GM10266 (cell line): ENCODE data around the gene CIAO1.

Experiments used
- DNase-seq: peaks from one replicate; pipeline ENCODE4 v3.0.0; 2012; ENCODE audit errors: extremely low spot score
- TF ChIP-seq, protein P1 (sequence below): IDR thresholded peaks from 2 replicates; pipeline ENCODE4 v1.5.1; 2012; ENCODE audit warnings: mild to moderate bottlenecking, low read depth; ENCODE audit not compliant: control insufficient read depth, insufficient read depth; ENCODE audit errors: missing control alignments

Gene CIAO1

DNA sequence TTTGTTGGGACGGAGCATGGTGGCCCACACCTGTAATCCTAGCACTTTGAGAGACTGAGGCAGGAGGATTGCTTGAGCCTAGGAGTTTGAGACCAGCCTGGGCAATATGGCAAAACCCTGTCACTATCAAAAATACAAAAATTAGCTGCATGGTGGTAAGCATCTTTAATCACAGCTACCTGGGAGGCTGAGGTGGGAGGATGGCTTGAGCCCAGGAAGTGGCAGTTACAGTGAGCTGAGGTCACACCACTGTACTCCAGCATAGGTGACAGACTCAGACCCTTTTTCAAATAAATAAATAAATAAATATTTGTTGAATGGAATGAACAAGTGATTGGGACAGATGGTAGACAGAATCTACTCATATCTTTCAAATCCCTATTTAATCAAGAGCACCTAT, 53.4 kb downstream of the CIAO1 start:
- TF ChIP-seq, protein P1, sequence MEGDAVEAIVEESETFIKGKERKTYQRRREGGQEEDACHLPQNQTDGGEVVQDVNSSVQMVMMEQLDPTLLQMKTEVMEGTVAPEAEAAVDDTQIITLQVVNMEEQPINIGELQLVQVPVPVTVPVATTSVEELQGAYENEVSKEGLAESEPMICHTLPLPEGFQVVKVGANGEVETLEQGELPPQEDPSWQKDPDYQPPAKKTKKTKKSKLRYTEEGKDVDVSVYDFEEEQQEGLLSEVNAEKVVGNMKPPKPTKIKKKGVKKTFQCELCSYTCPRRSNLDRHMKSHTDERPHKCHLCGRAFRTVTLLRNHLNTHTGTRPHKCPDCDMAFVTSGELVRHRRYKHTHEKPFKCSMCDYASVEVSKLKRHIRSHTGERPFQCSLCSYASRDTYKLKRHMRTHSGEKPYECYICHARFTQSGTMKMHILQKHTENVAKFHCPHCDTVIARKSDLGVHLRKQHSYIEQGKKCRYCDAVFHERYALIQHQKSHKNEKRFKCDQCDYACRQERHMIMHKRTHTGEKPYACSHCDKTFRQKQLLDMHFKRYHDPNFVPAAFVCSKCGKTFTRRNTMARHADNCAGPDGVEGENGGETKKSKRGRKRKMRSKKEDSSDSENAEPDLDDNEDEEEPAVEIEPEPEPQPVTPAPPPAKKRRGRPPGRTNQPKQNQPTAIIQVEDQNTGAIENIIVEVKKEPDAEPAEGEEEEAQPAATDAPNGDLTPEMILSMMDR: no peak
- no peak for DNase-seq

DNA sequence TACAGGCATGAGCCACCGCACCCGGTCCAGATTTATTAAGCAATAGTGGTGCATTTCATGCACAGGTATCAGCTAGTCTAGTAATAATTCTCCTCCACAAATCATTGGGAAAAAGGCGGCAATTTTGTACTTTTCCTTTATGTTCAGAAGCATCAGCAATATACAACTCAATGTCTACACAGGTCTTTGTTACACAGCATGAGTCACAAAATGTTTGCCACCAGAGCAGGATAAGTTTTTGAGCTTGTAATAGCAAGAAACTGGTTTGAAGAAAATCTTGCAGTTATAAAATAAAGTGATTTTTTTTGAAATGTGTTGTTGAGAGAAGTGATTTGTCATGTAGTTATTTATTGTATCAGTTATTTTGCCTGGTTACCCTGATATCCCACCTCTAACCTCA, 54.3 kb downstream of the CIAO1 start:
- no peak for DNase-seq
- TF ChIP-seq, protein P1: no peak

DNA sequence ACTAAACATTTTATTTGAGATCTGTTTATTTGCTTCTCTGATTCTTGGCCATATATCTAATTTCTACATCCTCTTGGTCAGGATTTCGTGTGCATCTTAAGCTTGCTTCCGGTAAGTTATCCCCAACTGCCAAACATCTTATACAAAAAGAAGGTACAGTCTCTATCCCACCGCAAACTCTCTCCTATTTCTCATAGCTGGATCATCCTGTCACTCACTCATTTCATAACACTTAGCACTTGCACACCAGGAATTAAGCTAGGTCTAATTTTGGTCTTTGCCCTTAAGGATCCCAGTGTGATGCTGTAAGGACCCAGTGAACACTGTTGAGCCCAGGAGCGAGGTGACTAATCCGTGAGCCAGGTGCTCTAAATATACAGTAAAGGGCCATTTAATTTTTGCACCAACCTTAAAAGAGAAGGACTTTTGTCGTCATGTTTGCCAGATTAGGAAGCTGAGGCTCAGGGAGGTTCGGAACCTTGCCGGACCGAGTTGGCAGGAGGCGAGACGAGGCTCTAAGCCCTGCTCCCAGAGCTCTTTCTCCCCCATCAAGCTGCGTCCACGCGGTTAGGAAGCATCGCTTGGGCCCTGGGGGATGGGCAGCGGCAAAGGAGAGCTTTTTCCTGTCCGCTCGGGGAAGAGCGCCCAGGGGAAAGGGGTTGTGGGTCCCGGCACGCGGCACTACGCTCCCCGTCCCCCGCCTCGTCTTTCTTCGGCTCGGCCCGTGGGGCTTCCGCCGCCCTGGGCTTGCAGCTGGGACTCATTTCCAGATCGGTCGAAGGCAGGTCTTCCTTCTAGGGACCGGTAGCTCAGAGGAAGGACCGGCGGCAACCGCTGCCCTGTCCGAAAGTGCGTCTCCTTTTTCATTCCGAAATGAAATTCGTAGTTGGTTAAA, 55.0 kb downstream of the CIAO1 start:
- peak; percentile 45 for DNase-seq

More for the DNA sequence above, 55.0 kb downstream of the CIAO1 start:
- TF ChIP-seq, protein P1: no peak
